Vagina (tissue), 2 donors: ENCODE measurements around the gene PLCB1. TPM values are rescaled to one million over a fixed set of nuclear protein-coding genes. Genes with fewer than 3 reads are reported as not detected.

Experiments used
- DNase-seq, 2 donors: peaks; one replicate each; pipeline ENCODE4 v3.0.0-alpha.2; 2017; ENCODE audit errors: extremely low spot score in 2 of 2
- H3K27ac ChIP-seq: fragments of 200-600 bp; sonication (generic); one replicate; pipeline ENCODE4 v1.5.1; 2019
- H3K27me3 ChIP-seq: fragments of 200-600 bp; sonication (generic); one replicate; pipeline ENCODE4 v1.5.1; 2019
- H3K36me3 ChIP-seq, 2 donors: fragments of 200-600 bp; sonication (generic); one replicate each; pipeline ENCODE4 v1.5.1; 2017 to 2019
- H3K4me1 ChIP-seq: fragments of 200-600 bp; sonication (generic); one replicate; pipeline ENCODE4 v1.5.1; 2019
- H3K4me3 ChIP-seq, 2 donors: fragments of 200-600 bp; sonication (generic); 1 replicate in 1 of 2; 2 replicates in 1 of 2; pipeline ENCODE4 v1.5.1; 2016 to 2019
- H3K9me3 ChIP-seq: fragments of 200-600 bp; sonication (generic); one replicate; pipeline ENCODE4 v1.5.1; 2019
- CTCF ChIP-seq, 3 experiments: fragments of 450-650 bp in 2 of 3; fragments of 200-600 bp in 1 of 3; sonication (generic) in 1 of 3; IDR thresholded peaks; one replicate each; pipeline ENCODE4 v1.5.1; 2017 to 2019; ENCODE audit warnings: antibody characterized with exemption in 3 of 3, mild to moderate bottlenecking in 2 of 3, moderate library complexity in 2 of 3
- POLR2A ChIP-seq, 2 donors: fragments of 450-650 bp; IDR thresholded peaks; one replicate each; pipeline ENCODE4 v1.6.1; 2017; ENCODE audit warnings: antibody characterized with exemption in 2 of 2, mild to moderate bottlenecking in 2 of 2, moderate library complexity in 2 of 2
- POLR2AphosphoS5 ChIP-seq, 2 donors: sonication (generic); formaldehyde crosslinking; IDR thresholded peaks; one replicate each; pipeline ENCODE4 v1.9.0; 2017; ENCODE audit warnings: antibody characterized with exemption in 2 of 2, mild to moderate bottlenecking in 2 of 2, low read depth in 1 of 2; ENCODE audit not compliant: insufficient read depth in 1 of 2
- intact Hi-C: fragments of 100-400 bp; cut with DNase I; formaldehyde crosslinking; loops from one replicate; pipeline ENCODE4 v1.15.1; 2023
- total RNA-seq: library from RNA; depleted of rRNA; stranded (reverse); fragments of >200 nt; gene quantifications from one replicate; pipeline ENCODE4 v1.2.3, GENCODE V29; 2016

The PLCB1 gene
- total RNA-seq, 1 donor from 2014 or later = 32.4 TPM

GRCh38 chr20:8800089-8800488 lies 668.0 kb downstream of the PLCB1 start:
- Histone ChIP-seq H3K9me3 (no peaks in the 10 kb centered on the region), H3K4me3 (no peak overlapping the region), H3K27ac (no peak overlapping the region), H3K4me1 (peaks cover 14% of the 10 kb centered on the region), H3K27me3 (no peaks in the 10 kb centered on the region), H3K36me3 (no peaks in the 10 kb centered on the region)
- TF ChIP-seq POLR2A (IDR thresholded peaks at IDR 0.05) = no peak
- no peak for TF ChIP-seq CTCF (IDR thresholded peaks at IDR 0.05)
- no peak for TF ChIP-seq POLR2AphosphoS5 (IDR thresholded peaks at IDR 0.05; ENCODE audit: insufficient read depth in 1 of 2, low read depth in 1 of 2)
- no peak for DNase-seq
- intact Hi-C loops = no loop called here

DNA sequence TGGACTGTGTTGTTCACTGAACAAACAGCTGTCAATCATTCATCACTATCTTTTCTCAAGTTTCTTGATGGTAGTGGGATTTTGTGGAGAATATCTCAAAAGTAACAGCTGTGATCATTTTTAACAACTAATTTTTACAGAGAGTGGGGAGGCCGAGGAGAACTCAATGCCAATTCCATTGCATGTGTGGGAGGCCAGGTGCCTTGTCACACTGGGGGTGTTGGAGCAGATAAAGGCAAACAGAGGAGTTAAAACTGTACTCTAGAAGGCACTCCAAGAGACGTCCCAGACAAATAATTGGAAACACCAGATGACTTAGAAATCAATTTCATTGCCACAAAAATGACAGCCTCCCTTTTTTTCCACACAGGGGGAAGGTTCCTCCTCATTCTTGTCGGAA lies 669.6 kb downstream of the PLCB1 start:
- H3K36me3 ChIP-seq = no peaks in the 10 kb centered on the region
- H3K4me1 ChIP-seq = peaks cover 8% of the 10 kb centered on the region
- no peak overlapping the region for H3K27ac ChIP-seq
- no peak overlapping the region for H3K4me3 ChIP-seq
- no peak for TF ChIP-seq CTCF (IDR thresholded peaks at IDR 0.05)
- no peak for TF ChIP-seq POLR2AphosphoS5 (IDR thresholded peaks at IDR 0.05; ENCODE audit: insufficient read depth in 1 of 2, low read depth in 1 of 2)
- no peak for TF ChIP-seq POLR2A (IDR thresholded peaks at IDR 0.05)
- no peak for DNase-seq
- no peaks in the 10 kb centered on the region for H3K27me3 ChIP-seq
- intact Hi-C loops = no loop called here
- no peaks in the 10 kb centered on the region for H3K9me3 ChIP-seq

GRCh38 chr20:8803065-8803464 lies 671.0 kb downstream of the PLCB1 start:
- Histone ChIP-seq H3K4me3 (no peak overlapping the region), H3K27me3 (no peaks in the 10 kb centered on the region), H3K36me3 (no peaks in the 10 kb centered on the region), H3K4me1 (peaks cover 8% of the 10 kb centered on the region), H3K27ac (no peak overlapping the region), H3K9me3 (no peaks in the 10 kb centered on the region)
- intact Hi-C loops = no loop called here
- TF ChIP-seq POLR2AphosphoS5 (IDR thresholded peaks at IDR 0.05; ENCODE audit: insufficient read depth in 1 of 2, low read depth in 1 of 2) = no peak
- no peak for TF ChIP-seq POLR2A (IDR thresholded peaks at IDR 0.05)
- TF ChIP-seq CTCF (IDR thresholded peaks at IDR 0.05) = no peak
- DNase-seq = no peak

- no peaks in the 10 kb centered on the region for H3K9me3 ChIP-seq
- H3K4me1 ChIP-seq = peaks cover under 1% of the 10 kb centered on the region
- TF ChIP-seq POLR2AphosphoS5 (IDR thresholded peaks at IDR 0.05; ENCODE audit: insufficient read depth in 1 of 2, low read depth in 1 of 2) (no peak), POLR2A (IDR thresholded peaks at IDR 0.05) (no peak), CTCF (IDR thresholded peaks at IDR 0.05) (no peak)
- no peaks in the 10 kb centered on the region for H3K36me3 ChIP-seq
- no peak overlapping the region for H3K4me3 ChIP-seq
- no peak overlapping the region for H3K27ac ChIP-seq
- intact Hi-C loops = no loop called here
- DNase-seq = no peak
- H3K27me3 ChIP-seq = no peaks in the 10 kb centered on the region
These were observed 671.9 kb downstream of the PLCB1 start for GRCh38 chr20:8803941-8804340.

GRCh38 chr20:8805737-8806442 lies 673.8 kb downstream of the PLCB1 start:
- TF ChIP-seq CTCF (IDR thresholded peaks at IDR 0.05) = no peak
- TF ChIP-seq POLR2A (IDR thresholded peaks at IDR 0.05) = no peak
- no peak for TF ChIP-seq POLR2AphosphoS5 (IDR thresholded peaks at IDR 0.05; ENCODE audit: insufficient read depth in 1 of 2, low read depth in 1 of 2)
- H3K4me1 ChIP-seq = no peaks in the 10 kb centered on the region
- no peaks in the 10 kb centered on the region for H3K27me3 ChIP-seq
- H3K27ac ChIP-seq = no peak overlapping the region
- intact Hi-C loops = no loop called here
- DNase-seq = no peak
- no peak overlapping the region for H3K4me3 ChIP-seq
- H3K36me3 ChIP-seq = no peaks in the 10 kb centered on the region
- H3K9me3 ChIP-seq = no peaks in the 10 kb centered on the region
